ENCODE data around the gene SSU72.

Gene SSU72

GRCh38 chr1:1574721-1575537, at the start of gene SSU72:
TSS of gene SSU72 (minus strand) at chr1:1574863. CDS start at chr1:1574557, 306 bp downstream.
- DNase-seq, result peak; percentile 88

GRCh38 chr1:1623631-1624442, 49.2 kb upstream of the SSU72 start:
- no peak for DNase-seq

GRCh38 chr1:1623181-1623630, 48.5 kb upstream of the SSU72 start:
- DNase-seq, result no peak

GRCh38 chr1:1622788-1623094, 48.1 kb upstream of the SSU72 start:
- no peak for DNase-seq

GRCh38 chr1:1622010-1622787, 47.5 kb upstream of the SSU72 start:
- DNase-seq, result no peak

- no peak for DNase-seq
Measured at GRCh38 chr1:1621173-1622009, 46.7 kb upstream of the SSU72 start.

- no peak for DNase-seq
Measured at GRCh38 chr1:1620433-1621139, 45.9 kb upstream of the SSU72 start.

GRCh38 chr1:1619917-1620361, 45.3 kb upstream of the SSU72 start:
- no peak for DNase-seq

GRCh38 chr1:1618396-1619068, 43.9 kb upstream of the SSU72 start:
- DNase-seq, result no peak

- no peak for DNase-seq
Measured at GRCh38 chr1:1617925-1618324, 43.3 kb upstream of the SSU72 start.

GRCh38 chr1:1617516-1617915, 42.9 kb upstream of the SSU72 start:
- no peak for DNase-seq

- no peak for DNase-seq
Measured at GRCh38 chr1:1616838-1617237, 42.2 kb upstream of the SSU72 start.

GRCh38 chr1:1616045-1616790, 41.6 kb upstream of the SSU72 start:
- DNase-seq, result no peak

- DNase-seq, result peak; percentile 98
Measured at GRCh38 chr1:1615256-1616044, 40.8 kb upstream of the SSU72 start, which contains the start of gene MIB2. TSS of gene MIB2 (plus strand) at chr1:1615500. CDS start at chr1:1623453, 7,953 bp downstream.

- DNase-seq, result no peak
Measured at GRCh38 chr1:1614954-1615255, 40.2 kb upstream of the SSU72 start.

- no peak for DNase-seq
Measured at GRCh38 chr1:1614204-1614953, 39.7 kb upstream of the SSU72 start.

- no peak for DNase-seq
Measured at GRCh38 chr1:1613509-1614082, 38.9 kb upstream of the SSU72 start.

- no peak for DNase-seq
Measured at GRCh38 chr1:1612104-1612400, 37.4 kb upstream of the SSU72 start.

GRCh38 chr1:1610796-1611195, 36.1 kb upstream of the SSU72 start:
- no peak for DNase-seq

Measured in NCI-H1436 (cell line).